SK-N-SH (cell line): ENCODE data around the gene SNRNP25.

Source experiments
- CHD2 ChIP-seq: fragments of 150-350 bp; IDR thresholded peaks from 2 replicates; pipeline ENCODE4 v1.6.1; 2018; ENCODE audit warnings: low read length; ENCODE audit not compliant: partially characterized antibody
- CTCF ChIP-seq: fragments of 200-600 bp; sonication (generic); IDR thresholded peaks from 2 replicates; pipeline ENCODE4 v1.6.1; 2017; ENCODE audit warnings: antibody characterized with exemption, mild to moderate bottlenecking, moderate library complexity
- ELF1 ChIP-seq: IDR thresholded peaks from 2 replicates; pipeline ENCODE4 v1.4.0; 2012
- EP300 ChIP-seq, 2 experiments: IDR thresholded peaks; 2 replicates each; pipeline versions ENCODE4 v1.4.0 to v1.6.1; 2012; ENCODE audit warnings: borderline replicate concordance in 1 of 2, low read depth in 1 of 2, low read length in 1 of 2
- JUND ChIP-seq: IDR thresholded peaks from 2 replicates; pipeline ENCODE4 v1.4.0; 2012
- PBX3 ChIP-seq: IDR thresholded peaks from 2 replicates; pipeline ENCODE4; 2012
- POLR2AphosphoS5 ChIP-seq: IDR thresholded peaks from 2 replicates; pipeline ENCODE4 v1.6.1; 2012; ENCODE audit warnings: low read depth, low read length
- REST ChIP-seq: IDR thresholded peaks from 2 replicates; pipeline ENCODE4 v1.6.1; 2012; ENCODE audit warnings: mild to moderate bottlenecking, low read depth, low read length, moderate library complexity
- RFX5 ChIP-seq: IDR thresholded peaks from 2 replicates; pipeline ENCODE4 v1.6.1; 2012; ENCODE audit warnings: mild to moderate bottlenecking, improper control_type of control experiment, low read length
- SIN3A ChIP-seq: IDR thresholded peaks from 2 replicates; pipeline ENCODE4 v1.6.1; 2012; ENCODE audit warnings: low read depth, mild to moderate bottlenecking, low read length, moderate library complexity, borderline replicate concordance
- YY1 ChIP-seq: IDR thresholded peaks from 2 replicates; pipeline ENCODE4 v1.4.0; 2012; ENCODE audit warnings: low read depth, mild to moderate bottlenecking
- TF ChIP-seq, protein P1 (sequence below): IDR thresholded peaks from 2 replicates; pipeline ENCODE4 v1.4.0; 2012; ENCODE audit warnings: low read depth
- TF ChIP-seq, protein P2 (sequence below): fragments of 150-350 bp; IDR thresholded peaks from 2 replicates; pipeline ENCODE4 v1.6.1; 2016; ENCODE audit warnings: mild to moderate bottlenecking, low read depth, low read length

- no peak for TF ChIP-seq PBX3
- TF ChIP-seq, protein P1, sequence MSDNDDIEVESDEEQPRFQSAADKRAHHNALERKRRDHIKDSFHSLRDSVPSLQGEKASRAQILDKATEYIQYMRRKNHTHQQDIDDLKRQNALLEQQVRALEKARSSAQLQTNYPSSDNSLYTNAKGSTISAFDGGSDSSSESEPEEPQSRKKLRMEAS: no peak
- TF ChIP-seq EP300 (IDR thresholded peaks at IDR 0.05; ENCODE audit: borderline replicate concordance in 1 of 2, low read depth in 1 of 2, low read length in 1 of 2): no peak
- TF ChIP-seq YY1: no peak
- TF ChIP-seq REST: no peak
- TF ChIP-seq CTCF: no peak
- no peak for TF ChIP-seq POLR2AphosphoS5
- no peak for TF ChIP-seq RFX5
- no peak for TF ChIP-seq SIN3A
- TF ChIP-seq, protein P2, sequence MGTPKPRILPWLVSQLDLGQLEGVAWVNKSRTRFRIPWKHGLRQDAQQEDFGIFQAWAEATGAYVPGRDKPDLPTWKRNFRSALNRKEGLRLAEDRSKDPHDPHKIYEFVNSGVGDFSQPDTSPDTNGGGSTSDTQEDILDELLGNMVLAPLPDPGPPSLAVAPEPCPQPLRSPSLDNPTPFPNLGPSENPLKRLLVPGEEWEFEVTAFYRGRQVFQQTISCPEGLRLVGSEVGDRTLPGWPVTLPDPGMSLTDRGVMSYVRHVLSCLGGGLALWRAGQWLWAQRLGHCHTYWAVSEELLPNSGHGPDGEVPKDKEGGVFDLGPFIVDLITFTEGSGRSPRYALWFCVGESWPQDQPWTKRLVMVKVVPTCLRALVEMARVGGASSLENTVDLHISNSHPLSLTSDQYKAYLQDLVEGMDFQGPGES: no peak
- TF ChIP-seq CHD2: no peak
- no peak for TF ChIP-seq ELF1
- TF ChIP-seq JUND: no peak
Measured at GRCh38 chr16:42069-42457, 11.6 kb upstream of the SNRNP25 start.
